ENCODE results near the gene ZBTB42.

ZBTB42 gene

GRCh38 chr14:104800771-104801519, at the start of gene ZBTB42 (continued):
- TF ChIP-seq ZNF366 (tag by site-specific recombination; conservative IDR thresholded peaks at IDR 0.05) (no peak), ZNF169 (tag by site-specific recombination; IDR thresholded peaks at IDR 0.05) (no peak), ZNF223 (tag by site-specific recombination; IDR thresholded peaks at IDR 0.05) (no peak), ZNF76 (tag by site-specific recombination; IDR thresholded peaks at IDR 0.05; ENCODE audit: borderline replicate concordance, low read depth) (0 out of 2 replicates have a peak, but pooled peaks have one; percentile 28), ZNF544 (tag by site-specific recombination; IDR thresholded peaks at IDR 0.05) (no peak), ZBTB10 (tag by site-specific recombination; IDR thresholded peaks at IDR 0.05) (no peak), ZNF621 (tag by site-specific recombination; IDR thresholded peaks at IDR 0.05) (no peak), ZNF768 (tag by site-specific recombination; IDR thresholded peaks at IDR 0.05) (no peak), ZNF580 (tag by site-specific recombination; IDR thresholded peaks at IDR 0.05) (no peak), ZNF184 (tag by site-specific recombination; IDR thresholded peaks at IDR 0.05) (no peak), FEZF1 (tag by site-specific recombination; IDR thresholded peaks at IDR 0.05) (no peak), ZBTB20 (tag by site-specific recombination; IDR thresholded peaks at IDR 0.05) (peak; percentile 73), ZNF610 (tag by site-specific recombination; IDR thresholded peaks at IDR 0.05; ENCODE audit: borderline replicate concordance) (0 out of 2 replicates have a peak, but pooled peaks have one; percentile 61), EGR2 (tag by site-specific recombination; IDR thresholded peaks at IDR 0.05; ENCODE audit: low read depth) (no peak), ZNF473 (tag by site-specific recombination; IDR thresholded peaks at IDR 0.05) (no peak), HIC1 (tag by site-specific recombination; IDR thresholded peaks at IDR 0.05) (no peak), ZNF280C (tag by site-specific recombination; IDR thresholded peaks at IDR 0.05) (no peak), ZNF132 (tag by site-specific recombination; IDR thresholded peaks at IDR 0.05; ENCODE audit: borderline replicate concordance) (no peak), ZNF792 (tag by site-specific recombination; IDR thresholded peaks at IDR 0.05) (no peak), ZFHX2 (tag by site-specific recombination; conservative IDR thresholded peaks at IDR 0.05) (peak; percentile 74), AEBP2 (tag by site-specific recombination; IDR thresholded peaks at IDR 0.05; ENCODE audit: borderline replicate concordance) (no peak), PRDM10 (tag by site-specific recombination; IDR thresholded peaks at IDR 0.05) (no peak), KLF10 (tag by site-specific recombination; IDR thresholded peaks at IDR 0.05) (0 out of 2 replicates have a peak, but pooled peaks have one; percentile 35), GLI2 (tag by site-specific recombination; IDR thresholded peaks at IDR 0.05; ENCODE audit: borderline replicate concordance, low read depth) (no peak), RBAK (tag by site-specific recombination; IDR thresholded peaks at IDR 0.05) (no peak), ZNF211 (tag by site-specific recombination; IDR thresholded peaks at IDR 0.05; ENCODE audit: low read depth) (no peak), ZNF138 (tag by site-specific recombination; IDR thresholded peaks at IDR 0.05; ENCODE audit: borderline replicate concordance) (no peak)

All from HEK293 (cell line).